NCI-H2227 (cell line): ENCODE data around the gene SLC39A11.
"Not testable (repeated sequence)": the region's sequence is repeated elsewhere in the genome, so short reads cannot be mapped to it uniquely, and the experiment has no call there.

ENCODE experiments used
- DNase-seq: peaks from one replicate; lab custom pipeline; 2025; ENCODE audit not compliant: unreplicated experiment; lab: John Stamatoyannopoulos, UW

Gene SLC39A11

GRCh38 chr17:73111386-73111785 lies 18.9 kb upstream of the SLC39A11 start:
- DNase-seq: no peak

- DNase-seq: no peak
These were observed 14.7 kb upstream of the SLC39A11 start for GRCh38 chr17:73107191-73107590.

- no peak for DNase-seq
These were observed 12.9 kb upstream of the SLC39A11 start for GRCh38 chr17:73105431-73105830.

GRCh38 chr17:73104450-73104849 lies 12.0 kb upstream of the SLC39A11 start:
- DNase-seq: no peak

- DNase-seq: no peak
These were observed 11.3 kb upstream of the SLC39A11 start for GRCh38 chr17:73103641-73104335.

GRCh38 chr17:73101031-73101430 lies 8.5 kb upstream of the SLC39A11 start:
- no peak for DNase-seq

GRCh38 chr17:73100363-73100762 lies 7.9 kb upstream of the SLC39A11 start:
- no peak for DNase-seq

- peak; percentile 79 for DNase-seq
These were observed 7.0 kb upstream of the SLC39A11 start for GRCh38 chr17:73099511-73099910.

- no peak for DNase-seq
These were observed 6.4 kb upstream of the SLC39A11 start for GRCh38 chr17:73098919-73099318.

GRCh38 chr17:73097973-73098765 lies 5.7 kb upstream of the SLC39A11 start:
- DNase-seq: not testable (repeated sequence)

GRCh38 chr17:73096866-73097265 lies 4.4 kb upstream of the SLC39A11 start:
- no peak for DNase-seq

- no peak for DNase-seq
These were observed 3.7 kb upstream of the SLC39A11 start for GRCh38 chr17:73096211-73096610.

- DNase-seq: no peak
These were observed 798 bp upstream of the SLC39A11 start for GRCh38 chr17:73093286-73093685.

GRCh38 chr17:73091770-73092522 lies 542 bp downstream of the SLC39A11 start:
- peak; percentile 22 for DNase-seq

GRCh38 chr17:73091410-73091769 lies 1.1 kb downstream of the SLC39A11 start:
- no peak for DNase-seq

- DNase-seq: no peak
These were observed 1.9 kb downstream of the SLC39A11 start for GRCh38 chr17:73090396-73091202.

- no peak for DNase-seq
These were observed 2.9 kb downstream of the SLC39A11 start for GRCh38 chr17:73089322-73090317.

GRCh38 chr17:73088561-73088960 lies 3.9 kb downstream of the SLC39A11 start:
- DNase-seq: no peak

GRCh38 chr17:73083432-73083831 lies 9.1 kb downstream of the SLC39A11 start:
- no peak for DNase-seq

- no peak for DNase-seq
These were observed 17.9 kb downstream of the SLC39A11 start for GRCh38 chr17:73074566-73074965.
